GM21526 (cell line): ENCODE results near the gene TMPRSS3.

Experiments used
- ATAC-seq: cut with Tn5 transposase; IDR thresholded peaks from one replicate; pipeline ENCODE4 v1.9.1; 2021; ENCODE audit warnings: moderate library complexity; ENCODE audit not compliant: unreplicated experiment, low FRiP score

Gene TMPRSS3

DNA sequence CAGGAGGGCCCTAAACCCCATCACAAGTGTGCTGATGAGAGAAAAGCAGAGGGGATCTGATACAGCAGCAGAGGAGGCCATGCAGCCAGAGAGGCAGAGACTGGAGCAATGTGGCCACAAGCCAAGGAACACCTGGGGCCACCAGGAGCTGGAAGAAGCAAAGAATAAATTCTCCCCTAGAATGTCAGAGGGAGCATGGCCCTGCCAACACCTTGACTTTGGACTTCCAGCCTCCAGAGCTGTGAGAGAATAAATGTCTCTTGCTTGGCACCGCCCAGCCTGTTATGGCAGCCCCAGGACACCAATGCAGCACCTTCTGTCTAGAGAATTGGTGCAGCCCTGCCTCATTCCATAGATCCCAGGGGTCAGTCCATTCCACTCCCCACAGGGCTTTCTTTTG lies 33.2 kb upstream of the TMPRSS3 start:
- ATAC-seq, result no peak

DNA sequence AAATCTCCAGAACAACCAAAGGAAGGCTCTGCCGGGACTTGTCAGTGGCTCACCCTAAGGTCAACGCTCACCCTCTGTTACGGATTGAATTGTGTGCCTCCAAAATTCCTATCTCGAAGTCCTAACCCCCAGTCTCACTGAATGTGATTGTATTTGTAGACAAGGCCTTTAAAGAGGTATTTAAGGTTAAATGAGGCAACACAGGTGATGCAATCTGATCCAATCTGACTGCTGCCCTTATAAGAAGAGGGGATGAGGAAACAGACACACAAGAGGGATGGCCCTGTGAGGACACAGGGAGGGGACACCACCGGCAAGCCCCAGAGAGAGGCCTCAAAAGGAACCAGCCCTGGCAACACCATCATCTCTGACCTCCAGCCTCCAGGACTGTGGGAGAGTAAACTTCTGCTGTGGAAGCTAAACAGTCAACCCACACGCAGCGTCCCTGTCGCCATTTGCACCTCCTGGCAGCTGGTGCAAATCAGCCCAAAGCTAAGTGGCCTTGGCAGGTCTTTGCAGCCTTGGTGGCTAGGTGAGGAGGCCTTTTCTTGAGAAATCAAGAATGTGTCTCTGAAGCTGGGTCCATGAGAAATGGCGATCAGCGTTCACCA lies 32.1 kb upstream of the TMPRSS3 start:
- ATAC-seq, result no peak

DNA sequence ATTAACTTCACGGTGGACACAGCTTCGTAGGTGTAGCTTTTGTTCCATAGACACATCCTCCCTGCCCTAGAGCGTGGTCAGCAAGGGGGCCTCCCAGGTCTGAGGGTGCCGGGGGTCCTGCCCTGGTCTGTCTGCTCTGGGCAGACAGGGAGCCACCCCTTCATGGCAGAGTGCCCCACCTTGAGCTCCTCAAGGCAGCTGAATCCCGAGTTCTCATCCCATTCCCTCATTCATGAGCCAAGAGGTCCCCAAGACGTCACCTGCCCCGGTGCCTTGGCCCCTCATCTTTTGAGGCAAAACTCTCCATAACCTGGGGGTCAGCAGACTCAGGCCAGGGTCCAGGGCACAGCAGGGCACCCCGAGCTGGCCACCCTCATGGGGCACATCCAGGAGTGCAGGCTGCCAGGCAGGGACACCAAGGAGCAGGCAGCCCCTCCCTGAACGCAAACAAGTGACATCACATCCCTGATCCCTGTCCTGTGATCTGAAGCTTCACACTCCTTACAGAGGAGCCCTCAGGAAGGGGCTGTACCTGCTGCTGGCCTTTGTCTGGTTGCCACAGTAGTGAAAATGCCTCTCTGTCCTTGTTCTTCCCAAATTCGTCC lies 31.1 kb upstream of the TMPRSS3 start:
- no peak for ATAC-seq

DNA sequence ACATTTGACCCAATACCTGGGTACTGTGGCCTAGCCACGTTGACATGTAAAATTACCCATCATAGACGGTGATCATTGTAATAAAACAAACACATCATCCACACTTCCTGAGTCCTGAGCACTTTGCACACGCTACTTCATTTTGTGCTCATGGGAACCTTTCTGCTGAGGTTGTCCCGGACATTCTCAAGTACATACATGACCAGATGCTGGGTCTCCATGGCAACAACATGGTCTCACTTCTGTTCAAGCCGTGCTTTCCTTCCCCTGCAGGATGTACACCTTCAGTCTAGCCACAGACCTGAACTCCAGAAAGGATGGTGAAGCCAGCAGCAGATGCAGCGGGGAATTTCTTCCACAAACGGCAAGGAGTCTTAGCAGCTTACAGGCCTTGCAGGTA lies 30.6 kb upstream of the TMPRSS3 start:
- ATAC-seq, result no peak

DNA sequence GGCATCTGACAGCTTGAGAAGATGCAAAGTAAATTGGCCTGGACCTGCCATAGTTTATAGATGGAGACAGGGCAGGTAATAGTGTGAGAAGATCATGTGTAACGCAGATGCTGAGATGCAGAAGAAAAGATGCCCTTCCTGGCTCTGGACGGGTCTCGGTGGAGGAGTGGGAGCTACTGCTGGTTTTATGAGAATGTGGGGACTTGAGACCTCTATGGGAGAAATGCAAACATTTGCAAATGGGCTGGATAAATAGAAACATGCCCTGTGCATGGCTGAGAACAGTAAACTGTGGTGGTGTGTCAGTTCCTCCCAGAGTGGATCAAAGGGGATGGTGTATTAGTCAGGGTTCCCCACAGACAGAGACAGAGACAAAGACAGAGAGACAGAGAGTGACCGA lies 29.7 kb upstream of the TMPRSS3 start:
- no peak for ATAC-seq

DNA sequence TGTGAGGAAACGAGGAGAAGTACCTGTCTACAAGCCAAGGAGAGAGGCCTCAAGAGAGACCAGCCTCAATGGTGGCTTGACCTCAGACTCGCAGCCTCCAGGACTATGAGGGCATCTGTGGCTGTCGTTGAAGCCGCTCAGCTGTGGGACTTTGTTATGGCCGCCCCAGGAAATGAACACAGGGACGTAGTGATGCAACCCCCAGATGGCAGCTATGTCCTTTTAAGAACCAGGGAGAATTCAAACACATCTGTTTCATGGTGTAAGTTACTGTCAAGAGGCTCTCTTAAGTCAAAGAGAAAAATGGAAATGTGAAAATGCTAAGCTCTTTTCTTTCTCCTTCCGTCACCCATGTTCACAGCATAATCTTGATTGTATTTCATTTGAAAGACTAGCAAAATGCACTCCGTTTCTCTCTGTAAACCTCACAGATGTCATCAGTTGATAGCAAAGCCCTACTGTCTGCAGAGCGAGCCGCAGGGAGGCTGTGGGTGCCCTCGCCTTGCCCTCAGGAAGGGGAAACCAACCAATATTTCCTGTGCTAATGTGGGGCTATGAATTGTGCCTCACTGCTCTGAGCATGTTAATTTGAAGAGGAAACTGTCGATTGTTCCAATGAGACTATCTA lies 29.2 kb upstream of the TMPRSS3 start:
- no peak for ATAC-seq

DNA sequence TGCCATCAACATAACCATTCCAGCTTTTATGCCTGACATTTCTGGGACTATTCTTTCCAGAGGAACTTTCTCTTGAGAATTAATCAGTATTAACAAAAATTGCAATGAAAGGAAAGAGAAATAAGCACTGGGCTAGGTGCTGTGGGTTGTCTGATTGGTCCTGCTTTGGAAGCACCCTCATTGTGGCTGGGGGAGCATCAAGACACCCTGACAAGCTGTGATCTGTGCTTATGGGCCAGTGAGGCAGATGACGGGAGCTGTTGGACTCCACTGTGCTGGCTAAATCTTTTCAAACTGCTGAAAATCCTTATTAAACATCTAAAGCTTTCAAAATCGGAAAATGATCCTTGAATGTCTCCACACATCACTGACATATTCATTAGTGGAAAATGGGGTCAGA lies 27.8 kb upstream of the TMPRSS3 start:
- ATAC-seq, result no peak

DNA sequence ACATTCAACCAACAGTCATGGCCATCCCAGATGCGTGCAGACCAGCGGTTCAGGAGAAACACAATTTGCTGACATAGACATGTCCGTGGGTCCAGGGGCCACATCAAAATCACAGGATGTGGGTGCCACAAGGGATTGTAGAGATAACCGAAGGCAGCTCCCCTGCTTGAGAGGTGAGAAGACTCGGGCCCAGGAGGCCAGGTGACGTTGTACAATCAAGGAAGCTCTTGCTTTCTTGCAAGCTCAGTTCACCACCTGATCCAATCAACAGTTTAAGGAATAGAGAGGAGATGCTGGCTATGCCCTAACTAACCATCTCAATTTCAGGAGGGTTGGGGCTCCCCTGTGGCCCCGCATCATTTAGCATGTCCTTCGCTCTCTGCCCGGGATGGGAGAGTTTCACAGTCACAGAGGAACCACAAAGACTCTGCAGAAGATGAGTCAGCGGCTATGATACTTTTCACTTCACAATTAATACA lies 27.4 kb upstream of the TMPRSS3 start:
- no peak for ATAC-seq

DNA sequence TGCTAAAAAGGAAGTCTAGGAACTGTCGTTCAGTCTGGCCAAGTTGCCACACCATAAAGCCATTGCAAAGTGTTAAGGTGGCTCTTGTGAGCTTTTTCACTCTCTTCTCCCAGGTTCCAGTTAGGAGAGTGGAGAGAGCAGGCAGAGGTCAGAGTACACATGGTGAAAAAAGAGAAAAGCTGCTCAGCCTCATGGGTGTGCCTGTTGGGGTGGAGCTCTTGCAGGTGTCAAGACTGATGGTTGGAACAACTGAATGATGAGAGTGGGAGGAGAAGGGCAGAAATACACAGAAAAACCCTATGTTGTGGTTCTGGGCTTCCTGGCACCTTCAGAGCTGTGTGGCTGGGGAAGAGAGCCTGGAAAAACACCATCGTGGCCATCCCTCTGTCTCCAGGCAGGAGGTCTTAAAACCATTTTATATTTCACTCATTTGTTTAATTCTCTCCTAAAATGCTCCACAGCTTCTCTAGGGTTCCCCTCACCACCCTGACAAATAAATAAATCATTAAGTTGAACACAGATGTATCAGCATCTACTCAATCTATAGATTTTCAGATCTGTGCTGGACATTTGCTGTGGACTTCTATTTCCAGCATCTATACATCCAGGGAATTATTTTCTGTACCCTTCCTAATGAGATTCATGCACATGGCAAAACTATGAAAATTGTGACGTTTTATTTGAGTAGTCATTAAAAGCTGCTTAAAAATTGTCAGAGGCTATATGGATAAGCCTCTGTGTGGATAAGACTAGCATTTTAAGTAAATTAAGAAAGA lies 25.4 kb upstream of the TMPRSS3 start:
- ATAC-seq, result no peak

DNA sequence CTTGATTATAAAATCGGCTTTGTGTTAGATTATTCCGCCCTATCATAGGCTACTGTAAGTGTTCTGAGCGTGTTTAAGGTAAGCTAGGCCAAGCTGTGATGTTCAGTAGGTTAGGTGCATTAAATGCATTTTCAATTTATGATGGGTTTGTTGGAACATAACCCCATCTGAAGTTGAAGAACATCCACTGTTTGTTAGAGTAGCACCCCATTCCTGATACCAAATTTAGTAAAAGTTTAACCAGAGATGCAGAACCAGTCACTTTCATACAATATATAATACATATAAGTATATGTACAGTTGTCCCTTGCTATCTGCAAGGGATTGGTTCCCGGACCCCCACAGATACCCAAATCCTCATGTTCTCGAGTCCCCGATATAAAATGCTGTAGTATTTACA lies 24.0 kb upstream of the TMPRSS3 start:
- ATAC-seq, result no peak

DNA sequence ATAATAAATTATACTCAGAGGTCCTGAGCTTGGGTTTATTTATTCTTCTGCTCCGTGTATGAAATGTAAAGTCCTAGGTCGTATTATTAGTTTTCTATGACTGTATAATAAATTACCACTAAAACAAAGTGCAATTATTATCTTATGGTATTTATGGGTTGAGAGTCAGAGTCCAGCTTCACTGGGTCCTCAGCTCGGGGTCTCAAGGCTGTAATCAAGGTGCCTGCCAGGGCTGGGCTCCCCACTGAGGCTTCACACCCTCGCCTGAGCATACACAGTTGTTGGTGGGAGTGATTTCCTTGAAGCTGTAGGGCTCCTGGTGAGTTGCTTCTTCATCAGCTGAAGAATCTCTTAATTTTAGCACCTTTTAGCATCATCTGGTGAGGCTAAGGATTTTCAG lies 23.0 kb upstream of the TMPRSS3 start:
- no peak for ATAC-seq

DNA sequence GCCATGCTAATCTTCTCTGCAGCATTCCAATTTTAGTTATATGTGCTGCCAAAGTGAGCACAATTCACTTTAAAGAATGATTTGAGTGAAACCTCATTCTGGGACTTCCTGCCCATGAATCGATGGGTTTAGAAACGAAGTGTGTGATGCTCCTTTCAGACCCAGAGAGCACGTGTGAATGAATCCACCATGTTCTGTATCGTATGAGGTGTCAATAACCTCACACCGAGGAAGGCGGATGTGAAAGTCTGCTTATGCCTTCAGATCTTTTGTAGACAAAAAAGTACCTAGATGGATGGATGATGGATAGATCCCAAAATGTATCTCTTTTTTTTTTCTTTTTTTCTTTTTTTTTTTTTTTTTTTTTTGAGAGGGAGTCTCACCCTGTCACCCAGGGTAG lies 21.7 kb upstream of the TMPRSS3 start:
- ATAC-seq, result no peak

DNA sequence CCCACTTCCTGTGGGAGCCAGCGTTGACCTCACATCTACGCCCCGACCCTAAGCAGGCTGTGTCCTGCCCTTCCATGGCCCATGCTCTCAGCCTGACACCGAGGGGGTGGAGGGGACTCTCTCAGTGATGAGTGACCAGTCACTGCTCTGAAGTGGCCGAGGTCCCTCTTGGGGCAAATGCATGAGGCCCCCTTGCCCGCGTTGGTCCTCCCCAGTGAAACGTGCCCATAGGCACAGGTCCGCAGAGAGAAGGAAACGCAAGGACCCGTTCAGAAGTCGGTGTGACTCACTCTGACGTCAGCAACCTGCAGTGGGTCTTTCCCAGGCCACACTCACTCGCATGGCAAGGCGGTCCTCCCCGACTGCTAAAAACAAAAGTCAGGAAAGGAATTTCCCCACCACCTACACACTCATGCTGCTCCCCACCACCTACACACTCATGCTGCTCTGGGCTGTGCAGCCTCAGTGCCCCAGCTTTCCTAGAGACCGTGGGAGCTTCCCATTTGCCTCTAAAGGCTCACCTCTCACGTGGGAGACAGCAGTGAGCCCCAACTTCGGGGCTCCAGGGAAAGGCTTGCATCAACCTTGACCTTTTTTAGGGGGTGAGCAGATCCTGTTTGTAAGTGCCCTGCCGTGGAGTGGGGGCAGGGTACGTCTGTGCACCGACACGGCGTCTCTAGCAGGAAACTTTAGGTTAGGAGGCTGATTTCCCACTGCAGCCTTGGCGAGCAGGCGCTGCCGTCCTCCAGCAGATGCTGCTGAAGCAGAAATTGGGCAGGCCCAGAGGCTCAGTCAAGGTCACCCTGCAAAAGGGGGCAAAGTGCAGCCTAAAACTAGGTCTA lies 19.3 kb upstream of the TMPRSS3 start:
- ATAC-seq, result peak; percentile 57

DNA sequence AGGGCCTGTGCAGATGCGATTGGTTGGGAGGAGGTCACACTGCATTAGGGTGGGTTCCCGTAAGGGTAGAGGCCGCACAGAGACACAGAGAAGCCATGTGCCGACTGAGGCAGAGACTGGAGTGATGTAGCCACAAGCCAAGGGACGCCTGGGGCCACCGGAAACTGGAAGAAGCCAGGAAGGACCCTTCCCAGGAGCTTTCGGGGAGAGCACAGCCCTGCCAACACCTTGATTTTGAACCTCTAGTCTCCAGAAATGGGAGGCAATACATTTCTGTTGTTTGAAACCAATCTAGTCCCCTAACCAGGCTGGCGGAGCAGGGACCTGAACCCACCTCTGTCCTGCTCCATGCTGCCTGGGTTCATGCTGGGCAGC lies 18.7 kb upstream of the TMPRSS3 start:
- no peak for ATAC-seq

DNA sequence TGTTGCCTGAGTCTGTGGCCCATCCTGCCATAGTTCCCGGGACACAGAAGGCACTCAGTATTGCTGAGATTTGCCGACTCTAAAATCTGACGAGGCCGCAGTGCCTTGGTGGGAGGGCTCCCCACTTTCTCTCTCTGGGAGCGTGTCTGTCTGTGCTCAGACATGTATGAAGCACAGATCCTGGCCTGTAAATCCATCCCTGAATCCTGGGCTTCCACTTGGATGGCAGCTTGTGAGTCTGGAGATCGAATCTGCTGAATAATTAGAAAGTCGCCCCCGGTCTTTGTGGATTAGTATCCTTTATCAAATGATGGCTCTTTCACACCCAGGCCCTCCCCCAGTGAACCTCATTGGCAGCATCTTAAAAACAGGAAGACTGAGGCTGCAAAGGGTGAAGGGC lies 18.2 kb upstream of the TMPRSS3 start:
- no peak for ATAC-seq

DNA sequence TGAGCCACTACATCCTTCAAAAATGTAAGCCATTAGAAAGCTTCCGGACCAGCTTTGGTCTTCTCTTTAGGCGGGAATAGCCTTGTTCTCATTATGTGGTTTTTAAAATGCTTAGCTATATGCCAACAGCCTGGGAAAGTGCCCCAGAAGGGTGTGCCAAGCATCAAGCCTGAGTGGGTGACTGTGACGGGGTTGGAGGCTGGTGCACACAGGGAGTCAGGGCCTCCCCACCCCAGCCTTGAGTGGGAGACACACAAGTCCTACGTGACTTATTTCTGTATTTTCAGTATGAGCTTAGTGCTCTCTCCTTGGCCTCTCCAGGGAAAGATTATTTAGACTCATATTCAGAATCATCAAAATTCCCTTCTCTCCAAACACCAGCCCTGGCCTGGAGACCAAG lies 17.6 kb upstream of the TMPRSS3 start:
- no peak for ATAC-seq

DNA sequence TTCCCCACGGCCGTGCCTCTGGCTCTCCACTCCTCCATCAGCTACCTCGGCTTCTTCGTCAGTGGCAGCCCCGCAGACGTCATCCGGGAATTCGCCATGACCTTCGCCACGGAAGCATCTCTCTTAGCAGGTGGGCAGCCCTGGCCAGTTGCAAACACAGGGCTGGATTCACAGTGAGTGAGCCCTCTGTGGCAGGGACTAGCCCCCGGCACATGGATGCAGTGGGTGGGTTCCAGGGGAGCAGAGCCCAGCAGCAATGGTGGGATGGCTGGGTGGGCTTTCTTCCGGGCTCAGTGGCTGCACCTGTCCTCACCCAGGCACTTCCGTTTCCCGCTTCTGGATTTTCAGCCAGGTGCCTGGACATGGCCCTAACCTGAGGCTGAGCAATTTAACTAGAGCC lies 17.2 kb upstream of the TMPRSS3 start:
- ATAC-seq, result no peak

DNA sequence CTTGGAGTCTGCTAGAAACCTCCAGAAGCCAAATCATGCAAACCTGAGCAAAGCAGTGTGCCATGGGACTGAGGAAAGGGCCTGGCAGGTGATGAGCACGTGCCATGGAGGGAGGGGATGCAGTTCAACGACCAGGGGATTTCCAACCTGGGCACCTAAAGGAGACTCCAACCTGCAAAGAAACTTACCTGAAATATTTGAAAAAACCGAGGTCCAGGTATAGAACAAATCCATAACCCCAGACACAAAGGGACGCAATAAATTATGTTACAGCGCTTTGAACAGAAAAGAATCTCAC lies 16.7 kb upstream of the TMPRSS3 start:
- no peak for ATAC-seq

DNA sequence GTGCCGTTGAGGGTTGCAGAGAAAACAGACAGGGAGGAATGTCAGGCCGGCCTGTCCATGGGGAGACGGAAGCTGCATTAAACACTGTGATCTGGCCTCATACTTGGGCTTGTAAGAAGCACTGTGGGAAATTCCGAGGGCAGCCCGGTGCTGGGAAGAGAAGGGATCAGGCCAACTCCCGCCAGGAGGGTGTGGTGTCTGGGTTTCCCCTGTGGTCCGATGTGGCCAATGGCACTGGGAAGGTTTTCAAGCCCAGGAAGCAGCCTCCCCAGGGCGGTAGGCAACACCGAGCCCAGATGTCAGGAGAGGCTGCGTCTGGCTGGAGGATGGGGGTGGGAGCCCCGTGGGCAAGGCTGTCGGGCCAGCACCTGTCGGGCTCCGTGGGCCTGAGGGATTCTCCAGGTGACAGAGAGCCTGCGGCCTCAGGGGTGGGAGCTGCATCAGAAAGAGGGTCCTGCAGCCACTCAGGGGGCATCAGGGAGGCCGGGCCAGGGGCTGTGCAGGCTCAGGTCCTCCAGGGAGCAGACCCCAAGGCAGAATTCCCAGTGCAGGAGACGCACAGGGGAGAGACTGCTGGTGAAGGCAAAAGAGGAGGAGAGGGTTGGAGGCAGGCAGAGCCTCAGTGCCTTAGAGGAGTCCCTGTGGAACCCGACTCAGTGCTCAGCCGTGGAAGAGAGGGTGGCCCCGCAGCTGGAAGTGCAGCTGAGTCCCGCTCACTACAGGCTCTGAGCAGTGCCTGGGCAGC lies 16.2 kb upstream of the TMPRSS3 start:
- no peak for ATAC-seq

DNA sequence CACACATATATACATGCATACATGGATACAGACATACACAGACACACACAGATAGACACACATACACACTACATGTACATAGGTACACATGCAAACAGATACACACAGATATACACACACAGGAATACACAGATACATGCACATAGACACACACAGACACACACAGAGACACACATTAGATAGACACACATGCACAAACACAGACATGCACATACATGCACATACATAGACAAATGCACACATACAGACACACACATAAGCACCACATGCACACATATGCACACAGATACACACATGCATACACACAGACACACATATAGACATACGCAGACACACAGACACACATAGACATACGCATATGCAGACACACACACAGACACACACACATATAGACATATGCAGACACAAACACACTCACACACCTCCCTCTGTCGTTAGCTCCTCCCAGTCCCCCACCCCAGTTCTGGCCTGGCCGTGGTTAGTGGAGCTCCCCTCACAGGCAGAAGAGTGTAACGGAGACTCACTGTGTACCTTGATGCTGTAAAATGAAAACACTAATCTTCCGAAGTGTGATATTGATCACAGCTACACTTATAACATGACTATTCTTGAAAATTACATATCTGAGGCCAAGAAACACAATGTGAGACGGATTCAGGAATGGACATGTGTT lies 15.5 kb upstream of the TMPRSS3 start:
- ATAC-seq, result no peak
